GM23338 (cell line): ENCODE data around the gene THSD8. TPM values are rescaled to one million over a fixed set of nuclear protein-coding genes. Genes with fewer than 3 reads are reported as not detected.
A peak's percentile ranks its signal among the peaks of the same experiment; 100 is the strongest.

Source experiments
- ATAC-seq: fragments of 200-7000 bp; cut with Tn5 transposase; 3 replicates; pipeline ENCODE4 v1.9.1; 2020
- DNase-seq: peaks from one replicate; pipeline ENCODE4 v3.0.0-alpha.2; 2015; ENCODE audit warnings: low spot score
- H2AFZ ChIP-seq: fragments of 200-600 bp; sonication (generic); 2 replicates; pipeline ENCODE4 v1.8.0; 2016; ENCODE audit warnings: antibody characterized with exemption, mild to moderate bottlenecking, moderate library complexity
- H3F3A ChIP-seq: fragments of 200-600 bp; sonication (generic); replicated peaks from 2 replicates; pipeline ENCODE4 v1.8.0; 2017; ENCODE audit warnings: antibody characterized with exemption, mixed run types, low read depth
- H3K27ac ChIP-seq: fragments of 200-600 bp; sonication (generic); 2 replicates; pipeline ENCODE4 v1.6.1; 2016; ENCODE audit warnings: low read depth
- H3K27me3 ChIP-seq: fragments of 200-600 bp; sonication (generic); 2 replicates; pipeline ENCODE4 v1.8.0; 2016; ENCODE audit warnings: mild to moderate bottlenecking, mixed run types, moderate library complexity; ENCODE audit not compliant: insufficient read depth
- H3K36me3 ChIP-seq: fragments of 200-600 bp; sonication (generic); 2 replicates; pipeline ENCODE4 v1.8.0; 2016; ENCODE audit warnings: mild to moderate bottlenecking; ENCODE audit not compliant: insufficient read depth
- H3K4me1 ChIP-seq: fragments of 200-600 bp; sonication (generic); 2 replicates; pipeline ENCODE4 v1.8.0; 2016; ENCODE audit warnings: mild to moderate bottlenecking, moderate library complexity; ENCODE audit not compliant: insufficient read depth
- H3K4me2 ChIP-seq: fragments of 200-600 bp; sonication (generic); 2 replicates; pipeline ENCODE4 v1.7.1; 2017; ENCODE audit warnings: mixed run types
- H3K4me3 ChIP-seq: fragments of 200-600 bp; sonication (generic); 2 replicates; pipeline ENCODE4 v1.6.1; 2016; ENCODE audit warnings: mixed run types
- H3K79me2 ChIP-seq: fragments of 200-600 bp; sonication (generic); replicated peaks from 2 replicates; pipeline ENCODE4 v1.8.0; 2017; ENCODE audit warnings: mild to moderate bottlenecking; ENCODE audit not compliant: insufficient read depth
- H3K9me2 ChIP-seq: fragments of 200-600 bp; sonication (generic); 2 replicates; pipeline ENCODE4 v1.8.0; 2017; ENCODE audit not compliant: insufficient read depth
- H4K20me1 ChIP-seq: fragments of 200-600 bp; sonication (generic); replicated peaks from 2 replicates; pipeline ENCODE4 v1.8.0; 2017; ENCODE audit warnings: mild to moderate bottlenecking; ENCODE audit not compliant: insufficient read depth
- H3K27ac Mint-ChIP-seq: 2 replicates; pipeline ENCODE4 v1.8.0; 2020; ENCODE audit warnings: inconsistent platforms, mild to moderate bottlenecking, moderate library complexity, mixed read lengths
- H3K27me3 Mint-ChIP-seq: 3 replicates; pipeline ENCODE4 v1.8.0; 2022; ENCODE audit warnings: low read depth, mild to moderate bottlenecking, moderate library complexity, mixed read lengths, inconsistent platforms; ENCODE audit not compliant: insufficient read depth, poor library complexity
- H3K36me3 Mint-ChIP-seq: 3 replicates; pipeline ENCODE4 v1.8.0; 2021; ENCODE audit warnings: low read depth, mild to moderate bottlenecking, inconsistent platforms, moderate library complexity, mixed read lengths
- H3K4me1 Mint-ChIP-seq: 3 replicates; pipeline ENCODE4 v1.8.0; 2020; ENCODE audit warnings: mild to moderate bottlenecking, inconsistent platforms, mixed read lengths
- H3K4me3 Mint-ChIP-seq: 3 replicates; pipeline ENCODE4 v1.8.0; 2021; ENCODE audit warnings: moderate library complexity, mild to moderate bottlenecking, inconsistent platforms, mixed read lengths
- H3K9me3 Mint-ChIP-seq: 3 replicates; pipeline ENCODE4 v1.8.0; 2020; ENCODE audit warnings: moderate library complexity, mild to moderate bottlenecking, inconsistent platforms, mixed read lengths
- CREB1 ChIP-seq: fragments of 250-450 bp; sonication (Bioruptor Pico); IDR thresholded peaks from 2 replicates; pipeline ENCODE4 v1.5.0; 2020; ENCODE audit warnings: low read depth, mild to moderate bottlenecking, moderate library complexity
- CTCF ChIP-seq, 2 experiments: fragments of 200-600 bp in 1 of 2; sonication (generic) in 1 of 2; conservative IDR thresholded peaks; 2 replicates each; pipeline versions ENCODE4 v1.5.1 to v1.6.1; 2016 to 2017; ENCODE audit warnings: antibody characterized with exemption in 2 of 2, low read depth in 2 of 2, mild to moderate bottlenecking in 2 of 2, moderate library complexity in 1 of 2
- EZH2phosphoT487 ChIP-seq: fragments of 200-600 bp; sonication (generic); IDR thresholded peaks from one replicate; pipeline ENCODE4 v1.8.1; 2018; ENCODE audit warnings: antibody characterized with exemption; ENCODE audit not compliant: unreplicated experiment
- JUNB ChIP-seq: IDR thresholded peaks from one replicate; pipeline ENCODE4 v1.6.1; 2016; ENCODE audit warnings: antibody characterized with exemption; ENCODE audit not compliant: unreplicated experiment
- POLR2AphosphoS5 ChIP-seq: IDR thresholded peaks from 2 replicates; pipeline ENCODE4 v1.6.1; 2016; ENCODE audit warnings: antibody characterized with exemption, low read depth
- REST ChIP-seq: IDR thresholded peaks from one replicate; pipeline ENCODE4 v1.6.1; 2018; ENCODE audit warnings: antibody characterized with exemption; ENCODE audit not compliant: unreplicated experiment
- ZNF114 ChIP-seq: fragments of 250-450 bp; sonication (Bioruptor Pico); IDR thresholded peaks from 2 replicates; pipeline ENCODE4 v1.5.0; 2020; ENCODE audit warnings: mild to moderate bottlenecking, moderate library complexity
- ZNF331 ChIP-seq: fragments of 250-450 bp; sonication (Bioruptor Pico); IDR thresholded peaks from 2 replicates; pipeline ENCODE4 v1.5.0; 2020; ENCODE audit warnings: low read depth, mild to moderate bottlenecking, moderate library complexity
- ZNF462 ChIP-seq: fragments of 250-450 bp; sonication (Bioruptor Pico); IDR thresholded peaks from 2 replicates; pipeline ENCODE4 v1.5.0; 2020; ENCODE audit warnings: mild to moderate bottlenecking, moderate library complexity
- polyA plus RNA-seq: library from polyadenylated mRNA; unstranded; fragments of >200 nt; fragmentation: Nextera tagmentation; extraction: Ambion mirVana; gene quantifications from 2 replicates; pipeline ENCODE4 v1.2.1, GENCODE V29; 2016
- total RNA-seq: library from RNA; depleted of rRNA; stranded (reverse); fragments of >200 nt; shearing (Covaris generic); gene quantifications from 2 replicates; pipeline ENCODE4 v1.2.3, GENCODE V29; 2014

The THSD8 gene
- total and polyA plus RNA-seq, 2 experiments from 2014 or later = 0.38 to 38.5 TPM

- Mint-ChIP-seq H3K27ac (no peak overlapping the region), H3K4me1 (peaks cover 20% of the 10 kb centered on the region), H3K9me3 (no peaks in the 10 kb centered on the region), H3K27me3 (peaks cover 10% of the 10 kb centered on the region), H3K4me3 (no peak overlapping the region), H3K36me3 (peaks cover 38% of the 10 kb centered on the region)
- Histone ChIP-seq H3F3A (peaks cover 27% of the 10 kb centered on the region), H3K4me3 (no peak overlapping the region), H3K27me3 (peaks cover 10% of the 10 kb centered on the region), H4K20me1 (no peaks in the 10 kb centered on the region), H2AFZ (peak overlapping the region; percentile 47; the same call in 1 of the 2 replicates), H3K79me2 (peaks cover 23% of the 10 kb centered on the region), H3K9me2 (no peaks in the 10 kb centered on the region), H3K36me3 (peaks cover 11% of the 10 kb centered on the region; the same call in 1 of the 2 replicates), H3K27ac (no peak overlapping the region), H3K4me2 (no peak overlapping the region), H3K4me1 (peaks cover 11% of the 10 kb centered on the region; the same call in 1 of the 2 replicates)
- no peak for DNase-seq
- TF ChIP-seq JUNB (no peak), REST (no peak), CREB1 (CRISPR knock-in tag) (no peak), EZH2phosphoT487 (no peak), ZNF331 (CRISPR knock-in tag) (no peak), CTCF (conservative IDR thresholded peaks at IDR 0.05; ENCODE audit: low read depth in 2 of 2) (no peak), ZNF462 (CRISPR knock-in tag) (no peak), POLR2AphosphoS5 (no peak), ZNF114 (CRISPR knock-in tag) (no peak)
- ATAC-seq = no peak
Observed at GRCh38 chr19:12804051-12804450, 2.2 kb downstream of the THSD8 start.
